Measurements from ENCODE around the gene SDHAF3. TPM values are rescaled to one million over a fixed set of nuclear protein-coding genes. Genes with fewer than 3 reads are reported as not detected.
"Not testable (repeated sequence)": the region's sequence is repeated elsewhere in the genome, so short reads cannot be mapped to it uniquely, and the experiment has no call there.

SDHAF3 gene
- polyA plus RNA-seq, 3 donors, result 2.9 to 23.3 (median 23.2) TPM

DNA sequence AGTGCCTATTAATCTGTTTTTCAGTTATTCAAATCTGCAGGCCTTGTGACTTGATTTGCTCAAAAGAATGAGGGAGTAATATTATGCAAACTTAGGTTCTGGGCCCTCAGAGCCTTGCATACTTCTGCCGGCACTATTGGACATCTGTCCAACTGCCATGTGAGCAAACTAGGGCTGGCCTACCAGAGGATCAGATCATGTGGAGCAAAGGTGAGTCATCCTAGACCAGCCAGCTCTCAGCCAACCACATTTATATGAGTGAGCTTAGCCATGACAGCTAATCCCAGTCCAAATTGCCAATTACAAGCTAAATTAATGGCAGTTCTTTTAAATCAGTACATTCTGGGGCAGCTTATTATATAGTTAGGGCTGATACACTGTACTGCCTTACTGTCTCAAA is 69.6 kb downstream of the SDHAF3 start:
- no peaks in the 10 kb centered on the region for H3K36me3 ChIP-seq (replicated peaks in 1 of 2; ENCODE audit: control insufficient read depth in 1 of 2, insufficient read depth in 2 of 2, low read length in 2 of 2)
- no peak overlapping the region for H3K9ac ChIP-seq (ENCODE audit: insufficient read depth, low read length, poor library complexity, severe bottlenecking)
- peak overlapping the region; percentile 43 for H2AFZ ChIP-seq (ENCODE audit: insufficient read depth, low read depth, low read length, poor library complexity, severe bottlenecking)
- no peak overlapping the region for H3K4me2 ChIP-seq (replicated peaks; ENCODE audit: extremely low read depth, low read length, poor library complexity, severe bottlenecking)
- 93% methylated on average over 1 of the region's 1 CpG for WGBS (ENCODE audit: insufficient coverage)
- H3K27ac Mint-ChIP-seq, result peak overlapping the region in 1 of 7 donors; percentile 70
- H3K27ac ChIP-seq (ENCODE audit: low read depth in 1 of 2, low read length in 2 of 2), result peak overlapping the region in 1 of 2 donors; percentile 38
- H3K79me2 ChIP-seq (ENCODE audit: insufficient read depth, low read length), result no peaks in the 10 kb centered on the region
- H3K27me3 ChIP-seq (ENCODE audit: control insufficient read depth in 2 of 2, insufficient read depth in 2 of 2, low read length in 2 of 2), result no peaks in the 10 kb centered on the region
- peak overlapping the region in 1 of 3 experiments; percentile 17 for H3K4me3 ChIP-seq (replicated peaks in 1 of 3; ENCODE audit: low read depth in 2 of 3, low read length in 3 of 3)
- no peaks in the 10 kb centered on the region for H3K9me3 ChIP-seq (replicated peaks in 1 of 2; ENCODE audit: control insufficient read depth in 1 of 2, insufficient read depth in 1 of 2, low read length in 2 of 2)
- DNase-seq, result peak in 1 of 3 donors; percentile 10
- H3K4me1 ChIP-seq (ENCODE audit: control insufficient read depth in 1 of 2, insufficient read depth in 2 of 2, low read length in 2 of 2), result peaks cover 8 to 26% of the 10 kb centered on the region in 2 donors
- intact Hi-C loops (cut with micrococcal nuclease), result no loop called here
- H3K4me1 Mint-ChIP-seq, result peaks cover 25% of the 10 kb centered on the region
- no peak overlapping the region for H3K4me3 Mint-ChIP-seq
- H4K20me1 ChIP-seq (ENCODE audit: insufficient read depth, low read length), result no peaks in the 10 kb centered on the region
- H3K36me3 Mint-ChIP-seq, result peaks cover 2 to 8% of the 10 kb centered on the region in 2 donors
- H3K27me3 Mint-ChIP-seq (ENCODE audit: low read depth in 3 of 3), result peaks cover 0 to 13% (median 1%) of the 10 kb centered on the region in 3 donors
- H3K9me3 Mint-ChIP-seq, result peaks cover 0 to 6% (median 2%) of the 10 kb centered on the region in 7 donors
- TF ChIP-seq, protein P1, sequence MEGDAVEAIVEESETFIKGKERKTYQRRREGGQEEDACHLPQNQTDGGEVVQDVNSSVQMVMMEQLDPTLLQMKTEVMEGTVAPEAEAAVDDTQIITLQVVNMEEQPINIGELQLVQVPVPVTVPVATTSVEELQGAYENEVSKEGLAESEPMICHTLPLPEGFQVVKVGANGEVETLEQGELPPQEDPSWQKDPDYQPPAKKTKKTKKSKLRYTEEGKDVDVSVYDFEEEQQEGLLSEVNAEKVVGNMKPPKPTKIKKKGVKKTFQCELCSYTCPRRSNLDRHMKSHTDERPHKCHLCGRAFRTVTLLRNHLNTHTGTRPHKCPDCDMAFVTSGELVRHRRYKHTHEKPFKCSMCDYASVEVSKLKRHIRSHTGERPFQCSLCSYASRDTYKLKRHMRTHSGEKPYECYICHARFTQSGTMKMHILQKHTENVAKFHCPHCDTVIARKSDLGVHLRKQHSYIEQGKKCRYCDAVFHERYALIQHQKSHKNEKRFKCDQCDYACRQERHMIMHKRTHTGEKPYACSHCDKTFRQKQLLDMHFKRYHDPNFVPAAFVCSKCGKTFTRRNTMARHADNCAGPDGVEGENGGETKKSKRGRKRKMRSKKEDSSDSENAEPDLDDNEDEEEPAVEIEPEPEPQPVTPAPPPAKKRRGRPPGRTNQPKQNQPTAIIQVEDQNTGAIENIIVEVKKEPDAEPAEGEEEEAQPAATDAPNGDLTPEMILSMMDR (IDR thresholded peaks at IDR 0.05), result no peak

DNA sequence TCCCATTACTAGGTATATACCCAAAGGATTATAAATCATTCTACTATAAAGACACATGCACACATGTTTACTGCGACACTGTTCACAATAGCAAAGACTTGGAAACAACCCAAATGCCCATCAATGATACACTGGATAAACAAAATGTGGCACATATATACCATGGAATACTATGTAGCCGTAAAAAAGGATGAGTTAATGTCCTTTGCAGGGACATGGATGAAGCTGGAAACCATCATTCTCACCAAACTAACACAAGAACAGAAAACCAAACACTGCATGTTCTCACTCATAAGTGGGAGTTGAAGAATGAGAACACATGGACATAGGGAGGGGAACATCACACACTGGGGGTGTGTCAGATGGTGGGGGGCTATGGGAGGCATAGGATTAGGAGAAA is 78.7 kb downstream of the SDHAF3 start:
- H3K4me3 ChIP-seq (replicated peaks in 1 of 3; ENCODE audit: low read depth in 2 of 3, low read length in 3 of 3); H3K4me3 Mint-ChIP-seq; H3K27ac Mint-ChIP-seq; H3K4me1 Mint-ChIP-seq; H3K27ac ChIP-seq (ENCODE audit: low read depth in 1 of 2, low read length in 2 of 2); H4K20me1 ChIP-seq (ENCODE audit: insufficient read depth, low read length); H3K27me3 ChIP-seq (ENCODE audit: control insufficient read depth in 2 of 2, insufficient read depth in 2 of 2, low read length in 2 of 2); H3K36me3 Mint-ChIP-seq; H3K79me2 ChIP-seq (ENCODE audit: insufficient read depth, low read length); H3K9ac ChIP-seq (ENCODE audit: insufficient read depth, low read length, poor library complexity, severe bottlenecking); H2AFZ ChIP-seq (ENCODE audit: insufficient read depth, low read depth, low read length, poor library complexity, severe bottlenecking); DNase-seq; intact Hi-C loops (cut with micrococcal nuclease); H3K36me3 ChIP-seq (replicated peaks in 1 of 2; ENCODE audit: control insufficient read depth in 1 of 2, insufficient read depth in 2 of 2, low read length in 2 of 2); H3K9me3 ChIP-seq (replicated peaks in 1 of 2; ENCODE audit: control insufficient read depth in 1 of 2, insufficient read depth in 1 of 2, low read length in 2 of 2); H3K4me2 ChIP-seq (replicated peaks; ENCODE audit: extremely low read depth, low read length, poor library complexity, severe bottlenecking); H3K9me3 Mint-ChIP-seq; H3K4me1 ChIP-seq (ENCODE audit: control insufficient read depth in 1 of 2, insufficient read depth in 2 of 2, low read length in 2 of 2): not testable (repeated sequence)
- no CpG with 5 or more reads among the region's 2 CpGs for WGBS (ENCODE audit: insufficient coverage)
- peaks cover 2 to 13% (median 7%) of the 10 kb centered on the region in 3 donors for H3K27me3 Mint-ChIP-seq (ENCODE audit: low read depth in 3 of 3)
